Fibroblast of pulmonary artery (primary cell): ENCODE measurements around the gene MRPS12.
"Not testable (repeated sequence)": the region's sequence is repeated elsewhere in the genome, so short reads cannot be mapped to it uniquely, and the experiment has no call there.

Source experiments
- DNase-seq: peaks from one replicate; pipeline ENCODE4 v3.0.0-alpha.2; 2010; ENCODE audit warnings: low read depth
- H3K4me3 ChIP-seq: replicated peaks from 2 replicates; pipeline ENCODE4 v1.5.1; 2011; ENCODE audit warnings: low read depth, mild to moderate bottlenecking, control low read depth, low read length, moderate library complexity
- CTCF ChIP-seq: IDR thresholded peaks from 2 replicates; pipeline ENCODE4 v1.5.1; 2011; ENCODE audit warnings: mild to moderate bottlenecking, control low read depth, low read length, inconsistent platforms; ENCODE audit errors: missing control alignments

Gene MRPS12

GRCh38 chr19:38933544-38933943 lies 2.8 kb downstream of the MRPS12 start:
- no peak overlapping the region for H3K4me3 ChIP-seq
- no peak for TF ChIP-seq CTCF
- DNase-seq: no peak

- no peak for TF ChIP-seq CTCF
- DNase-seq: no peak
- H3K4me3 ChIP-seq: no peak overlapping the region
These were observed 9.2 kb downstream of the MRPS12 start for GRCh38 chr19:38939957-38940356.

GRCh38 chr19:38941466-38941865 lies 10.7 kb downstream of the MRPS12 start:
- not testable (repeated sequence) for DNase-seq

GRCh38 chr19:38941979-38942378 lies 11.2 kb downstream of the MRPS12 start:
- no peak for DNase-seq

More at GRCh38 chr19:38941466-38941865, 10.7 kb downstream of the MRPS12 start:
- H3K4me3 ChIP-seq: not testable (repeated sequence)

GRCh38 chr19:38942471-38943181 lies 11.9 kb downstream of the MRPS12 start:
- no peak for DNase-seq
- no peak overlapping the region for H3K4me3 ChIP-seq
- no peak for TF ChIP-seq CTCF

More at GRCh38 chr19:38941979-38942378, 11.2 kb downstream of the MRPS12 start:
- no peak for TF ChIP-seq CTCF
- no peak overlapping the region for H3K4me3 ChIP-seq

- H3K4me3 ChIP-seq: no peak overlapping the region
- no peak for DNase-seq
- TF ChIP-seq CTCF: no peak
These were observed 14.3 kb downstream of the MRPS12 start for GRCh38 chr19:38944981-38945506.

GRCh38 chr19:38945562-38946228 lies 15.0 kb downstream of the MRPS12 start:
- no peak for TF ChIP-seq CTCF
- DNase-seq: no peak

More at GRCh38 chr19:38945562-38946228, 15.0 kb downstream of the MRPS12 start:
- H3K4me3 ChIP-seq: no peak overlapping the region
